NCI-H146 (cell line): ENCODE data around the gene PRKG1.
A peak's percentile ranks its signal among the peaks of the same experiment; 100 is the strongest.
"Not testable (repeated sequence)": the region's sequence is repeated elsewhere in the genome, so short reads cannot be mapped to it uniquely, and the experiment has no call there.

Source experiments
- DNase-seq: peaks from one replicate; lab custom pipeline; 2025; lab: John Stamatoyannopoulos, UW

Gene PRKG1

DNA sequence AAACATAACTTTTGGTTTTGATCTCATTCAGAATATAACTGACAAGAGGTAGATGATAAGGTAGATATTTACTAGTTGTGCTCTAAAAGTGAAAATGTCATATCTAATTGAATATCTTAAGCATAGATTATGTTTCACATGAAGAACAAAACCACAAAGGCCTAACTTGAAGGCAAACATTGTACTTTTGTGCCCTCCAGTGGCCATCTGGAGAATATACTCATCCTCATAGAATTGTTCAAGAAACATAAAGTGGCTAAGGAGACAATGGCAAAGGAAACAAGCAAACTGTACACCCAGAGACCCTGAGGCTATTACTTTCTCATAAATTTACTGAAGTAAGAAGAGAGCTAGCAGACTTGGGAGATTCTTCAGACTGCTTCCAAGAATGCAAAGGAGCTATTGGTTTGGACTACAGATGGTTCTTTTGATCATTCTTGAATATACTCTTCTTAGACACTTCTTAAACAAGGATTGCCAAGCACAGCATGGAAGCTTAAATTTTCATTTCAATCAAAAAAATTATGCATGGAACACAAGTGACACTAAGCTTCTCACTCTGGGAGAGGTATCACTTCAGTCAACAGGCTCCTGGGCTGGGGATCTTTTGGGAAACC, 1141.6 kb downstream of the PRKG1 start:
- peak; percentile 36 for DNase-seq

DNA sequence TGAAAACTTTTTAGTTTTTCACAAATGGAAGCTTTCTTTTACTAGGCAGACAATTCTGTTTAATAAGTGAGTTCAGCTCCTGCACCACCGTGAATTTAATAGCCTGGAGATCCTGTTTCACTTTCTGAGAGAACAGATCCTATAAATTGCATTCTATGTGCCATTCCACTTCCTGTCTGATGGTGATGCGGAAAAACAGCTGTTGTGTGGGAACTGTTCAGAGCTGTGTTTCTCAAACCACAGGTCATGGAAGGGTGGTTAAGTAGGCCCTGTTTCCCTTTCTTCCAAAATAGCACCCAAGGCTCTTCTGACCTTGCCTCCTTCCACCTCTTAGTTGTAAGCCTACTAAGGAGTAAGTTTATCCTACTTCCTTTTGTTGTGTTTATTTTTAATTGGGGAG, 1142.6 kb downstream of the PRKG1 start:
- no peak for DNase-seq

DNA sequence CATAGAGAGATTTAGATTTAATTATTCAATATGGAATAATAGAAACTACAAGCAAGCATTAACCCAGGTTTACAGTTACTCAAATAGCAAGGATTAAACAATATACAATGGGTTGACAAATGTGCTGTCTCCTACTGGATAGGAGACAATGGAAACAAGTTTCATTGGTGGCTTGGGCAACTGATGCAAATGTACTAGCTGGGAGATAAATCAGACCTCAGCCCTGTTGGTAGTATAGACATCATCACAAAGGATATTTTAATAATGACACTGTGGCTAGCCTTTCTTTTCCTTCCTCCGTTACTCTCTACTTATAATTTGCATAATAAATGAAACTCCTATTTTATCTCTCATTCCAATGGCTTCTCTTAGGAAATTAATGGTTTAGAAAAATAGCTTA, 1143.2 kb downstream of the PRKG1 start:
- DNase-seq = no peak

DNA sequence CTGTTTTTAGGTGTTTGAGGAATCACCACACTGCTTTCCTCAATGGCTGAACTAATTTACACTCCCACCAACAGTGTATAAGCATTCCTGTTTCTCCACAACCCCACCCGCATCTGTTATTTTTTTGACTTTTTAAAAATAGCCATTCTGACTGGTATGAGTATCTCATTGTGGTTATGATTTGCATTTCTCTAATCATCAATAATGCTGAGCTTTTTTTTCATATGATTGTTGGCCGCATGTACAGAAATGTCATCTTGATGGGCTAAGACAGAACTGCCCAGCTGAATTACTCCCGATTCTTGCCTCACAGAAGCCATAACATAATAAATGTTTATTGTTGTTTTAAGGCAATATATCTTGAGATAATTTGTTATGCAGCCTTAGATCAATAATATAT, 1146.7 kb downstream of the PRKG1 start:
- DNase-seq = no peak

DNA sequence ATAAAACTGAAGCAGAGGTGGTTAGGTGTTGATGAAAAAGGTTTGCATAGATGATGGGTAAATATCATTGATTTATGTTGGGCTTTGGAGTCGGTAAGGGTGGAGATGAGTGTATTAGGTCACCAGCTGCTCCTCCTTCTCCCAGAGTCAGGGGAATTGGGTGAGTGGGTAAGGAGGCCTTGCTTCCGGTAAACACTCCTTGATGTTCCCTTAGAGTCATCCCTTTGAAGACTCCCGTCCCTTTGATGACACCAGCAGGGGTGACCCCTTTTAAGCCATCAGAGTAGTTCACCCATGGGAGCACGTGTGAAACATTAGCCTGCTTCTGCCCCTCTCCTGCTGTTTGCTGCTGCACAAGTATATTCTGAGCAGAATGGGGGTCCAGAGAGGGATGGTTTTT, 1147.6 kb downstream of the PRKG1 start:
- DNase-seq = no peak

DNA sequence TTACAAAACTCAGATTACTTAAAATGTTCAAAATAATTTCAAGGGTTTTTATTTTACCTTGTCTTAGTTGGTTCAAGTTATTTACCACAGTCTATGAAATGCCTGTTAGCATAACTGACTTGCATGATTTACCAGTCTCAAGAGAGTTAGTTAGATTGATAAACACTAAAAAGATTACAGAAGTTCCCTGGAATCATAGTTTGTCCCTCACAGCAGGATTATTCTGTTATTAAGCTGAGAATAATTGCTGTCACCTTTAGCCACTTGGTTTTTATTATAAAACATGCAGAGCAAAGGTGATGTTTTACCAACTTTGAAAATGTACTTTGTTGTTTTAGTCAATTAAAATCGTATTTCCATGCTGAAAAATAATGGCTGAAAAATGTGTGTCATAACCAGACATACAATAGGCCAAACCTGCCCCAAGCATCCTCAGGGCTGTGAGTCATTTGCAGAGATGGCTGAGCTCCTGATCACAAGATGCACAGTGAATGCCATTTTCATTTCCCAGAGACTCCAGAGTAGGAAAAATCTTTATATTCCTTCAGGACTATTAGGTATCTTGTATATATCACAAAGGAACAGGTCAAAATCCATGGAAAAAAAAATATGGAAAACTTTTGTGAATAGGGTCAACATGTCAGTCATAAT, 1152.0 kb downstream of the PRKG1 start:
- no peak for DNase-seq

DNA sequence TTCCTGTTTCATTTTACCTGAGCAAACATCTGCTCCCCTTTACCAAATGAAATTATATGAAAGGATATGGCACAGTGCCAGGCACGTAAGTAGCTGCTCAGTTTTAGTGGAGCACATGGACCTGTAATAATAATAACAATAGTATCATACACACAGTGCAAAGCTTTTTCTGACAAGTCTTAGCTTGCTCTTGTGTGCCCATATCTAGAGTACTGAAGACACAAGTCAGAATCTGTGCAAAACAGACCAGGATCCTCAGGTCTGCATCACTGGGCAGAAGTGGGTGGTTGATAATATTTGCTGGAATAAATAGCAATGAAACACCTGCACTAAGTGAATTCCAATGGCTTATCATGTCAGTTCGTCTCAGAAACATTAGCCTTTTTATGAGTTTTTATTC, 1154.3 kb downstream of the PRKG1 start:
- DNase-seq = no peak

DNA sequence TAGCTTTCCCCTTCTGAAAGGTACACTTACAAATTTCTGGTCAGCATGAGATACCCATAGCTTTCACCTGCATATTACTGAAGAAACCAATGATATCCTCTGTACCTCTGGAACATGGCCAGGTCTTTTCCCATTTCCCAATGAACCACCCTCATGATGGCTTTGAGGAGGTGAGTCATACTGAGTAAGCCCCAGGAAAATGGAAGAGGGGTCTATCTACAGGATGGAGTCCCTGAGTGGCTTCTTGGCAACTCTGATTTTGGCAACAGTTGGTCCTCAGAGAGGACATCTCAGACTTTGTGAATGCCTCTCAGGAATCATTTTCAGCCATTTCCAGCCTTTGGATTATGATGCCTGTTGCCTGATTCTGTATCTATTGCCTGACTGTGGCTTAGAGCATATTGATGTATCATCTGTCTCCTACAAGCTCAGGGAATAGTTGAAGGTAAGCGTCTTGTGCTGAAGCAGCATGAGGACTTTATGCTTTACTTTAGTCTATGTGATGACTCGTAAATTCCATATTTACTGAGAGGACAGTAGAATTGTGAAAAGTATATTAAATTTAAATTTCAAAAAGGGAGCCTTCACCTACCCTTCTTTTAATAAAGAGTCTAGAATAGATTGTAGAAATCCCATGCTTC, 1155.1 kb downstream of the PRKG1 start:
- DNase-seq = no peak

DNA sequence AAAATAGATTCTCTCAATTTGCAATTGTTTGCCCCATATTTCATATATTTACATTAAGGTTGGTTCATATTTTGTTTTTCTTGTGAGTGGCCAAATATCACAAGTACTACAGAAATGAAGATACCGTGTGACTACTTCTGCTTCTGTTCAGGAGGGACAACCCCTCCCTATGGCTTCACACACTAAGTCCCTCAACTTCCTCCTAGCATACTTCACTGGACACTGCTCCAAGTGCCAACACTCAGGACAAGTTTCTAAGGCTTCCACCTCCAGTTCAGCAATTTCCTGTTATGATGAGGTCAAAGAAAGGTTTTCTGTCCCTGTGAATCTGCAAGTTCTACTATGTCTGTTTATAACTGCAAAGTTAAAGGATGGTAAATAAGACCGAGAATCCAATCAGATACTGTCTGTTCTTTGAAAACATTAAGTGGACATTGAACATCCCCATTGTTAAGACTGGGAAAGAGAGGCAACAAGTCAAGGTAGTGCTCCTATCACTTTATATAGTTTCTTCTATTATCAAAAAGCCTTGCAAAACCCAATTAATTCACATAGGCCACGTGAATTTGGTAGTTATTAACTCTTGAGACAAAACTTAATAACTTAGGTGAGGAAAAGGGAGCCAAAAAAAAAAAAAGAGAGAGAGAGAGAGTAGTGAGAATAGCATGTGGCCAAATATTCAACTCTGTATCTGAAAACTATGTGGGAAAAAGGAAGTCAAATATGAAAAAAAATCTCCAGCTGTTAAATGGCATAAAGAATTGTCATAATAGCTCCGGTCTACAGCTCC, 1158.5 kb downstream of the PRKG1 start:
- no peak for DNase-seq

DNA sequence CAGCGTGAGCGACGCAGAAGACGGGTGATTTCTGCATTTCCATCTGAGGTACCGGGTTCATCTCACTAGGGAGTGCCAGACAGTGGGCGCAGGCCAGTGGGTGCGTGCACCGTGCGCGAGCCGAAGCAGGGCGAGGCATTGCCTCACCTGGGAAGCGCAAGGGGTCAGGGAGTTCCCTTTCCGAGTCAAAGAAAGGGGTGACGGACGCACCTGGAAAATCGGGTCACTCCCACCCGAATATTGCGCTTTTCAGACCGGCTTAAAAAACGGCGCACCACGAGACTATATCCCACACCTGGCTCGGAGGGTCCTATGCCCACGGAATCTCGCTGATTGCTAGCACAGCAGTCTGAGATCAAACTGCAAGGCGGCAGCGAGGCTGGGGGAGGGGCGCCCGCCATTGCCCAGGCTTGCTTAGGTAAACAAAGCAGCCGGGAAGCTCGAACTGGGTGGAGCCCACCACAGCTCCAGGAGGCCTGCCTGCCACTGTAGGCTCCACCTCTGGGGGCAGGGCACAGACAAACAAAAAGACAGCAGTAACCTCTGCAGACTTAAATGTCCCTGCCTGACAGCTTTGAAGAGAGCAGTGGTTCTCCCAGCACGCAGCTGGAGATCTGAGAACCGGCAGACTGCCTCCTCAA, 1159.2 kb downstream of the PRKG1 start:
- not testable (repeated sequence) for DNase-seq

DNA sequence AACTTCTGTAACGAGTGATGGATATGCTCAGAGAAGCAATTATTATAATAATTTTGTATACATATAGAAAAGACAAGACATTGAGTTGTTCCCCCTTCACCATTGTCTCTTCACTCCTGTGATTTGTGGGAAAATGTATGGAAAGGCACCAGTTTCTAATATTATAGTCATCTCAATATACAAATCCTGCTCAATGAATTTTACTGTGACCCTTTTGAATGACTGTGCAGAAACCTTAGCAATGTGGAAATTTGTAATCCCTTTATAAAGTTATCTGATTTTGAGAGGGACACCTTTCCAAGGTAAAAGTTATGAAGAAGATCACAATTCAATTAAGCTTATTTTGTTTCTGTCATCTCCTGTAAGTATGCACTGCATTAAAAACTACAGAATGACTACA, 1165.5 kb downstream of the PRKG1 start:
- DNase-seq = no peak

DNA sequence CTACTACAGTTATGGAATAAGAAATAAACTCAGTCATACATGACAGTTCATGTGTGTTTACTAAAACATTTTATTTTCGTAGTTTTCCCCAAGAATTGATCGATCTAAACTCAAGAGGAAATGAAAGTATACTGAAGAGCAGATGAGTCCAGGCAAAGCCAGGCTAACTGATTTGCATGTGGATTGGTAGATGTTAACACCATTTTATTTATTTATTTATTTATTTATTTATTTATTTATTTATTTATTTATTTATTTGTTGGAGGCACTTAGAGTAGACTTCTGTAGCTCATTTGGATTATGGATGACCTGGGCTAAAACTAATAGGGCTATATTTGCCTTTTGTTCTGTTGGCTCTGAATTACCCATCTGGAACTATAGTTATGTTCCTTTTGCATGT, 1171.3 kb downstream of the PRKG1 start:
- DNase-seq = no peak

DNA sequence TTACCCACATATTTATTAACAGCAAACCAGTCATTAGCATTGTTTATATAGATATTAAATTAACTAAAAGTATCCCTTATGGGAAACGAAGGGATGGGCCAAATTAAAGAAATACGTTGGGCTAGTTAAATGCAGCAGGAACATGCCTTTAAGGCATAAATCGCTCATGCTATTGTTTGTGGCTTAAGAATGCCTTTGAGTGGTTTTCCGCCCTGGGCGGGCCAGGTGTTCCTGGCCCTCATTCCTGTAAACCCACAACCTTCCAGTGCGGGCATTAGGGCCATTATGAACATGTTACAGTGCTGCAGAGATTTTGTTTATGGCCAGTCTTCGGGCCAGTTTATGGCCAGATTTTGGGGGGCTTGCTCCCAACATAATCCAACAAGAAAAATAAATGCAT, 1173.6 kb downstream of the PRKG1 start:
- DNase-seq = not testable (repeated sequence)

DNA sequence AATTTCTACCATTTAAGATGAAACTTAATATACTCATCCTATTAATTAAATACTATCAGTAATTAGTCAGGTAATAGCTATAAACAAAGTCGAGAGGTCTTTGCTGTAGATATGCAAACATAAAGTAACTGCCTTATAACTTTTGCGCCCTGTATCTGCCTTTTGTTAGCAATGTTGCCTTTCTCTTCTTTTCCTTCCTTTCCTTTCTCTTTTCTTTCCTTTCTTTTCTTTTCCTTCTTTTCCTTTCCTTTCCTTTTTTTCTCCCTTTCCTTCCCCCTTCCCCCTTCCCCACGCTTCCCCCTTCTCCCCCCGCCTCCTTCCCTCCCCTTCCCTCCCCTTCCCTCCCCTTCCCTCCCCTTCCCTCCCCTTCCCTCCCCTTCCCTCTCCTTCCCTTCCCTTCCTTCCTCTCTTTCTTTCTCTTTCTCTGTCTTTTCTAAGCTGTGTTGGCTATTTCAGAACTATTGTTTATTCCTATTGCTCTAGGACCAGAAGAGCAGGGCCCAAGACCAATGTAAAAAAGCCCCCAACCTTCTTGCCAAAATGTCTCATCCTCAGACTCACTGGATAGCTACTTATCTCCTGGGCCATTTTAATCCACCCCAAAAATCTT, 1174.5 kb downstream of the PRKG1 start:
- no peak for DNase-seq

DNA sequence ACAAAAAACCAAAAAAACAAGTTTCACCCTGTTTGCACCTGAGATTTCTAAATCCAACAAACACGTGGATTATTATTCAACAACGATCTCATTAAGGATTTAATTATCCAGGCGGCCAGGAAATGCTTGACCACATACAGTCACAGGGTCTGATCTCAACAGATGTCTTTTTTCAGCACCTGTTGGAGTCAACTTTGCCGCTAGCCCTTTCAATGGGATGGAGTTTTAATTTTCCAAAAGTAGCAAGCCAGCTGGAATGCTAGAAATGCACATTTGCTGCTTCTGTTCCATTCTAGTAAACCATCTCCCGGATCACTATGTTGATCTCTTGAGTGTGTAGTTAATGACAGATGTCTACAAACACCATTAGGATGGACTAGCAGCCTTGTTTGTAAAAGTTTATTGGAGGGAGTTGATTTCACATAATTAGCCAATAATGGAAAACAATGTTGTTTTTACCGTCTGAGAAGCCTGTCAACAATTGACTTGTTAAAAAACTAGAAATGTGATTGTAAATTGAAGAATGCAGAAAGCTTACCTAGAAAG, 1175.6 kb downstream of the PRKG1 start:
- DNase-seq = no peak

DNA sequence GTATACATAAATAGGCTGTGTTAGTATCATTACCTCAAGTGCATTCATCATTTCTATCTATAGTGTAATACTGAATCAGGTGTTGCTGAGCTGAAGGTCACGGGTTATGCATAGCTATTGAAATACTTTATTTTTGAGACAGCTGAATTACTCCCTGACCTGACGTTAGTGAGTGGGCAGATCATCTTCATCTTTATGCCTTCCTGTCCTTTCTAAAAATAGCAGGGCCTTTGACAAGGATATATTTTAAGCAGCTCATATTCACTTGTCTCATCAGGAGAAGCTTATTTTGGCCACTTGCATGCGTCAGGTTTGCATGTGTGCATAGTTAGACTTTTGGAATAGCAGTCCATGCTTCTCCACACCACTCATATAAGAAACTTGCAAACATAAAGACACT, 1176.2 kb downstream of the PRKG1 start:
- DNase-seq = no peak

DNA sequence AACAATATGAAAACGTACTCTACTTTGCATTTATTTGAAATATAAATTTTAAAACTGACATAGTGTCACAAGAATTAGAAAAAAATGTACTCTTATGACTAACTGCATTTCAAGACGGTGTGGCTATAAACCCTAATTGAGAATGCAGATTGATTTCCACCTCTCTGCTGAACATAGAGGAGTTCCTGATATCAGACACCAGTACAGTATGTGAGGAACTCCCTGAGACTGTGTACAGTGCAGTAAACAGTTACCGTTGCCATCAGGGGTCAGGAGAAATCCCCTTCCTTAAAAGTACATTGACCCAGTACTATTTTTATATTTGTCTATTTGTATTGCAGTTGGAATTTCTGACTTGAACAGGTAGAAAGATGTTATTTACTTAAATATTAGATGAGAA, 1178.0 kb downstream of the PRKG1 start:
- no peak for DNase-seq

DNA sequence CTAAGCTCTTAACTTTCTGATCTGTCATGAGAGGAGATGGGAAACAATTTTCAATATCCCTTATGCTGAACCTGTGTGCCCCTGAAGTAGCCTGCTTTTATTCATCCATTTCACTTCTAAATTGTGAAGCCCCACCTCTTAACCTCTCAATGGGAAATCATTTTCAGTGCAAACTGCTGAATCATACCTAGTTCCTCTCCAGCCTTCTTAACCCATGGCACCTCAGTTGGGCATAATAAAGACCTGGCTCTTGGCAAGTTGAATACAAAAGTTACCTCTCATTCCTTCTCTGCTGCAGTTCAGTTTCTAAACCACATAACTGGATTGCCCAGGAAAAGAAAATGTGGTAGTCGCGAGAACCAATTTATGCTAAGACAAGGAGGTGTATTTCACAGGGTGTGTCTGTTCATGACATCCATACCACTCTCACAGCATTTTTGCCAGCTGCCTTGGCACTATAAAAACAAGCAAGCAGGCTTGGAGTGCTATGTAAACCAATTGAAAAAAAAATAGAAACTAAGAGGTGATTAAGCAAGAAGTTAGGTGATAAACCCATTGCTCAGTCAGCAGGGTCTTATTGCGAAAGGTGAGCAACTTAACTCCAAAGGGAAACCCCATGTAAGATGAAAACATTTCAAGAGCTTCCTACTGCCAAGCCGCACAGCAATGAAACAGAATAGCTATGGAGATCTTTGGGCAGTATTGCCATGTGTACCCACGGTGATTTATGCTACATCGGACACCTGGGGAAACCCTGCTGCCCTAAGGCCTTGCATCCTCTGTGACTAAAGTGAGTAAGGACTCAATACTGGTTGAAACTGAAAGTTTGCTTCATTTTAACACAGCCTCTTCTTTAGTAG, 1182.8 kb downstream of the PRKG1 start:
- DNase-seq = no peak

DNA sequence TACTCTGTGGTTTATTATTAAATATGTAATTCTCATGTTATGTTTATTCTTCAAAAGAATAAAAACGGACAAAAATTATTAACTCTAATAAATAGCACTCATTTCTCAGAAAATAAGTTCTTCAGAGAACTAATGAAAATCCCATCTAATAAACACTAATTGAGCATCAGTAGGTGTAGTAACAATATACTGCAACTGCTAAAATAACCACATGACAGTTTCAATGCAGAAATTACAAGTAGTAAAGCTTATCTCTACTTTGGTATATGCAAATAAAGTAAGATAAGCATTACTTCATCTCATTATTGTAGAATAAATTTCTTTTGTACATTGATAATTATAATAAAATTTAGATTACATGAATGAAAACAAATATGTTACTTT, 1183.4 kb downstream of the PRKG1 start:
- no peak for DNase-seq

DNA sequence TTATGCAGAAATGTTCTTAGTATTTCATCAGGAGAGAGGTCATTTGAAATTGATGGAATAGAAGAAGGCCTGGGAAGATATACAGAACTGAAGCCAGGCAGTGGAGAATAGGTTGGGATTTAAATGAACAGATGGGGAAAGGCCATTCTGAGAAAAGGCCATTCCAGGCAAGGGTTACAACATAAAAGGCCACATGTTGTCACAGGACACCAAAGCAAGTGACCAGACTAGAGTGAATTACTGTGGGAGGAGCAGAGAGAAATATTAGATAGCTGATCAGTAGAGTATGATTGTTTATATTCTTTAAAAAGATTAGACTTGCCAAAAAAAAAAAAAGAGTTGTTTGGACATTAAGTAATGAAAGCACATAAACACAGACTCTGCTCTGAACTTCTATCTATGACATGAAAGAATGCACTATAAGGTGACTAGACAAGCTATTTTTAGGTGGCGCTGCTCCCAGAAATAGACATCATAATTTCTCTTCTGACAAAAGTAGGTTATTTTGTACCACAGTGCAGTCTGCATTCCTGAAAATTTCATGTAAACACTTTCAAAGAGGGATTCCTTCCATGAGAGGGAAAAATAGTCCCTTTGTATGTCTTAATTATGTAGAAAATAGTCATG, 1184.6 kb downstream of the PRKG1 start:
- no peak for DNase-seq
